PC-9 (cell line): ENCODE results near the gene XKR7. TPM values are rescaled to one million over a fixed set of nuclear protein-coding genes. Genes with fewer than 3 reads are reported as not detected.

Source experiments
- BruUV-seq: library from RNA; stranded (reverse); fragments of 400-500 nt; replicated peaks from 2 replicates; lab custom pipeline; 2021; lab: Mats Ljungman, UMichigan
- CTCF ChIA-PET: fragments of 300-600 bp; sonication (Branson Sonifier 250); formaldehyde crosslinking; loops from one replicate; lab custom pipeline; 2022; ENCODE audit warnings: antibody characterized with exemption; lab: Charles Lee
- POLR2A ChIA-PET: fragments of 300-600 bp; sonication (Branson Sonifier 250); formaldehyde crosslinking; loops from one replicate; lab custom pipeline; 2022; ENCODE audit warnings: antibody characterized with exemption; ENCODE audit not compliant: unreplicated experiment; lab: Charles Lee
- DNase-seq, 2 experiments: peaks; one replicate each; pipeline versions ENCODE4 v3.0.0 to v3.0.0-alpha.2; 2015 to 2022; ENCODE audit warnings: mixed read lengths in 1 of 2
- H2AFZ ChIP-seq: fragments of 200-600 bp; sonication (generic); 2 replicates; pipeline ENCODE4 v1.8.1; 2017; ENCODE audit warnings: antibody characterized with exemption
- H3F3A ChIP-seq: fragments of 200-600 bp; sonication (generic); 2 replicates; pipeline ENCODE4 v1.8.1; 2017; ENCODE audit warnings: antibody characterized with exemption, mild to moderate bottlenecking, low read depth; ENCODE audit not compliant: insufficient read depth
- H3K27ac ChIP-seq: fragments of 200-600 bp; sonication (generic); 2 replicates; pipeline ENCODE4 v1.6.1; 2016; ENCODE audit warnings: mixed run types
- H3K27me3 ChIP-seq: fragments of 200-600 bp; sonication (generic); 2 replicates; pipeline ENCODE4 v1.6.1; 2016; ENCODE audit warnings: low read depth, mixed run types; ENCODE audit not compliant: insufficient read depth
- H3K36me3 ChIP-seq: fragments of 200-600 bp; sonication (generic); 2 replicates; pipeline ENCODE4 v1.6.1; 2016; ENCODE audit warnings: low read depth, mixed run types
- H3K4me1 ChIP-seq: fragments of 200-600 bp; sonication (generic); replicated peaks from 2 replicates; pipeline ENCODE4 v1.6.1; 2016; ENCODE audit warnings: mixed run types; ENCODE audit not compliant: insufficient read depth
- H3K4me2 ChIP-seq: fragments of 200-600 bp; sonication (generic); 2 replicates; pipeline ENCODE4 v1.6.1; 2017; ENCODE audit warnings: mixed run types
- H3K4me3 ChIP-seq: fragments of 200-600 bp; sonication (generic); 2 replicates; pipeline ENCODE4 v1.6.1; 2016; ENCODE audit warnings: mixed run types
- H3K79me2 ChIP-seq: fragments of 200-600 bp; sonication (generic); 2 replicates; pipeline ENCODE4 v1.6.1; 2017; ENCODE audit warnings: low read depth, mixed run types
- H3K9me2 ChIP-seq: fragments of 200-600 bp; sonication (generic); 2 replicates; pipeline ENCODE4 v1.8.1; 2017; ENCODE audit warnings: mild to moderate bottlenecking; ENCODE audit not compliant: insufficient read depth
- H3K9me3 ChIP-seq: fragments of 200-600 bp; sonication (generic); 2 replicates; pipeline ENCODE4 v1.8.1; 2016; ENCODE audit warnings: low read depth; ENCODE audit not compliant: insufficient read depth
- H4K20me1 ChIP-seq: fragments of 200-600 bp; sonication (generic); 2 replicates; pipeline ENCODE4 v1.8.1; 2017; ENCODE audit not compliant: insufficient read depth
- CTCF ChIP-seq: fragments of 200-600 bp; sonication (generic); conservative IDR thresholded peaks from 2 replicates; pipeline ENCODE4 v1.6.1; 2017; ENCODE audit warnings: mixed run types, antibody characterized with exemption, mild to moderate bottlenecking, moderate library complexity
- EZH2 ChIP-seq: fragments of 200-600 bp; sonication (generic); IDR thresholded peaks from 2 replicates; pipeline ENCODE4 v1.8.0; 2017; ENCODE audit warnings: antibody characterized with exemption, low read depth
- intact Hi-C: fragments of 100-400 bp; cut with micrococcal nuclease; formaldehyde crosslinking; loops from one replicate; pipeline ENCODE4 v1.10.0; 2022; ENCODE audit not compliant: unreplicated experiment
- total RNA-seq: library from RNA; stranded (reverse); gene quantifications from 2 replicates; pipeline ENCODE4 v1.2.3, GENCODE V29; 2021

The XKR7 gene
- total RNA-seq, 1 experiment from 2014 or later = not detected

GRCh38 chr20:31934491-31934890, 33.5 kb upstream of the XKR7 start:
- Histone ChIP-seq H3F3A (no peaks in the 10 kb centered on the region), H3K9me2 (no peaks in the 10 kb centered on the region), H2AFZ (no peak overlapping the region), H3K4me3 (no peak overlapping the region), H3K79me2 (no peaks in the 10 kb centered on the region), H3K4me2 (no peak overlapping the region), H3K9me3 (no peaks in the 10 kb centered on the region), H3K27me3 (no peaks in the 10 kb centered on the region; the same call in 1 of the 2 replicates), H3K27ac (no peak overlapping the region), H3K4me1 (no peaks in the 10 kb centered on the region), H3K36me3 (no peaks in the 10 kb centered on the region), H4K20me1 (no peaks in the 10 kb centered on the region)
- no TSS peak for BruUV-seq
- no peak for TF ChIP-seq EZH2
- TF ChIP-seq CTCF = no peak
- CTCF ChIA-PET = no interaction called here
- DNase-seq = no peak
- POLR2A ChIA-PET = no interaction called here
- intact Hi-C loops = no loop called here

GRCh38 chr20:31934968-31935764, 32.8 kb upstream of the XKR7 start:
- Histone ChIP-seq H3K4me1 (no peaks in the 10 kb centered on the region), H3K36me3 (no peaks in the 10 kb centered on the region), H3K4me3 (no peak overlapping the region), H3F3A (no peaks in the 10 kb centered on the region), H3K27me3 (no peaks in the 10 kb centered on the region; the same call in 1 of the 2 replicates), H3K9me3 (no peaks in the 10 kb centered on the region), H3K9me2 (no peaks in the 10 kb centered on the region), H3K79me2 (no peaks in the 10 kb centered on the region), H3K27ac (no peak overlapping the region), H2AFZ (no peak overlapping the region), H3K4me2 (no peak overlapping the region), H4K20me1 (no peaks in the 10 kb centered on the region)
- intact Hi-C loops = no loop called here
- CTCF ChIA-PET = no interaction called here
- TF ChIP-seq CTCF = no peak
- no peak for TF ChIP-seq EZH2
- POLR2A ChIA-PET = no interaction called here
- no TSS peak for BruUV-seq
- DNase-seq = no peak

GRCh38 chr20:31936420-31936819, 31.5 kb upstream of the XKR7 start:
- Histone ChIP-seq H3F3A (no peaks in the 10 kb centered on the region), H3K4me3 (no peak overlapping the region), H3K4me2 (no peak overlapping the region), H3K27ac (no peak overlapping the region), H2AFZ (no peak overlapping the region), H3K4me1 (no peaks in the 10 kb centered on the region), H3K79me2 (no peaks in the 10 kb centered on the region), H3K9me3 (no peaks in the 10 kb centered on the region), H3K9me2 (no peaks in the 10 kb centered on the region), H3K36me3 (no peaks in the 10 kb centered on the region), H3K27me3 (no peaks in the 10 kb centered on the region; the same call in 1 of the 2 replicates), H4K20me1 (no peaks in the 10 kb centered on the region)
- TF ChIP-seq CTCF = no peak
- no peak for TF ChIP-seq EZH2
- POLR2A ChIA-PET = no interaction called here
- intact Hi-C loops = no loop called here
- CTCF ChIA-PET = no interaction called here
- no peak for DNase-seq
- no TSS peak for BruUV-seq
